MM.1S (cell line): ENCODE results near the gene CSE1L.
A peak's percentile ranks its signal among the peaks of the same experiment; 100 is the strongest.

Experiments
- DNase-seq: peaks from one replicate; pipeline ENCODE4 v3.0.0-alpha.2; 2015
- H2AFZ ChIP-seq: fragments of 300-600 bp; sonication (generic); 2 replicates; pipeline ENCODE4 v1.6.0; 2016; ENCODE audit warnings: antibody characterized with exemption, low read length
- H3F3A ChIP-seq: fragments of 300-600 bp; sonication (generic); 2 replicates; pipeline ENCODE4 v1.6.1; 2016; ENCODE audit warnings: mild to moderate bottlenecking, antibody characterized with exemption, low read length, moderate library complexity, mixed read lengths; ENCODE audit not compliant: insufficient read depth
- H3K27ac ChIP-seq: fragments of 300-600 bp; sonication (generic); 2 replicates; pipeline ENCODE4 v1.5.1; 2016; ENCODE audit warnings: mild to moderate bottlenecking, low read length
- H3K27me3 ChIP-seq: fragments of 300-600 bp; sonication (generic); replicated peaks from 2 replicates; pipeline ENCODE4 v1.6.0; 2016; ENCODE audit warnings: low read length; ENCODE audit not compliant: insufficient read depth
- H3K36me3 ChIP-seq: fragments of 300-600 bp; sonication (generic); replicated peaks from 2 replicates; pipeline ENCODE4 v1.6.1; 2016; ENCODE audit warnings: mild to moderate bottlenecking, low read length, mixed read lengths; ENCODE audit not compliant: insufficient read depth
- H3K4me1 ChIP-seq: fragments of 300-600 bp; sonication (generic); 2 replicates; pipeline ENCODE4 v1.6.1; 2016; ENCODE audit warnings: low read length, mixed read lengths
- H3K4me2 ChIP-seq: fragments of 300-600 bp; sonication (generic); 2 replicates; pipeline ENCODE4 v1.6.0; 2016; ENCODE audit warnings: low read depth, low read length
- H3K4me3 ChIP-seq: fragments of 300-600 bp; sonication (generic); 2 replicates; pipeline ENCODE4 v1.5.1; 2016; ENCODE audit warnings: low read length, mixed read lengths
- H3K79me2 ChIP-seq: fragments of 300-600 bp; sonication (generic); 2 replicates; pipeline ENCODE4 v1.6.1; 2016; ENCODE audit warnings: mixed run types, low read length, mixed read lengths
- H3K9ac ChIP-seq: fragments of 300-600 bp; sonication (generic); 2 replicates; pipeline ENCODE4 v1.6.1; 2016; ENCODE audit warnings: low read length, mixed read lengths
- H3K9me2 ChIP-seq: fragments of 300-600 bp; sonication (generic); replicated peaks from 2 replicates; pipeline ENCODE4 v1.6.1; 2016; ENCODE audit warnings: mild to moderate bottlenecking, low read length, mixed read lengths; ENCODE audit not compliant: insufficient read depth
- H3K9me3 ChIP-seq: fragments of 300-600 bp; sonication (generic); replicated peaks from 2 replicates; pipeline ENCODE4 v1.6.1; 2016; ENCODE audit warnings: mild to moderate bottlenecking, low read length, mixed read lengths; ENCODE audit not compliant: insufficient read depth
- H4K20me1 ChIP-seq: fragments of 300-600 bp; sonication (generic); 2 replicates; pipeline ENCODE4 v1.6.1; 2016; ENCODE audit warnings: mild to moderate bottlenecking, low read length, moderate library complexity, mixed read lengths; ENCODE audit not compliant: insufficient read depth
- EZH2 ChIP-seq: fragments of 300-600 bp; sonication (generic); optimal IDR thresholded peaks from 2 replicates; pipeline ENCODE3; 2017; ENCODE audit warnings: low read depth, mild to moderate bottlenecking, antibody characterized with exemption, low read length, mixed read lengths
- EZH2phosphoT487 ChIP-seq: fragments of 300-600 bp; sonication (generic); IDR thresholded peaks from 2 replicates; pipeline ENCODE4 v1.6.1; 2018; ENCODE audit warnings: antibody characterized with exemption, low read length
- TF ChIP-seq, protein P1 (sequence below): fragments of 300-600 bp; sonication (generic); IDR thresholded peaks from 2 replicates; pipeline ENCODE4 v1.5.1; 2016; ENCODE audit warnings: antibody characterized with exemption, low read length, mixed read lengths

The CSE1L gene

DNA sequence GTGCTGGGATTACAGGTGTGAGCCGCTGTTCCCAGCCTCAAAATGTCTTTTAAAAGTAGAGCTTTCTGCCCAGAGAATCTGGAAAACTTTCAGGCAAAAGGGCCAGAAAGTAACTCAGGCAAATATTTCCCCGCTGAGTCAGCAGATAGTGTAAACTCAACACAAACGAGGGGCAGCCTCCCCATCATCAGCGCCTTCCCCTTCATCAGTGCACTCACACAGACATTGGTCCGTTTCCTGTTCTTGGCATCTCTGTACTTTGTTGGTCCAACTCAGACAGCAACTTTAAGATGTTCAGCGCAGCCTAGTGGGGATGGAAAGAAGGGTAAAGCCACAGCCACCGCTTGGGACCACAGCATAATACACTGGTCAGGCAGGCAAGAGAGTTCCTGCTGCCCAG lies 69.5 kb downstream of the CSE1L start:
- DNase-seq: no peak
- no peak overlapping the region for H3K27ac ChIP-seq
- no peak overlapping the region for H3K4me3 ChIP-seq
- H4K20me1 ChIP-seq: no peaks in the 10 kb centered on the region
- H3K4me2 ChIP-seq: no peak overlapping the region
- no peaks in the 10 kb centered on the region for H3K9me3 ChIP-seq
- TF ChIP-seq EZH2 (no peak), EZH2phosphoT487 (no peak)
- TF ChIP-seq, protein P1, sequence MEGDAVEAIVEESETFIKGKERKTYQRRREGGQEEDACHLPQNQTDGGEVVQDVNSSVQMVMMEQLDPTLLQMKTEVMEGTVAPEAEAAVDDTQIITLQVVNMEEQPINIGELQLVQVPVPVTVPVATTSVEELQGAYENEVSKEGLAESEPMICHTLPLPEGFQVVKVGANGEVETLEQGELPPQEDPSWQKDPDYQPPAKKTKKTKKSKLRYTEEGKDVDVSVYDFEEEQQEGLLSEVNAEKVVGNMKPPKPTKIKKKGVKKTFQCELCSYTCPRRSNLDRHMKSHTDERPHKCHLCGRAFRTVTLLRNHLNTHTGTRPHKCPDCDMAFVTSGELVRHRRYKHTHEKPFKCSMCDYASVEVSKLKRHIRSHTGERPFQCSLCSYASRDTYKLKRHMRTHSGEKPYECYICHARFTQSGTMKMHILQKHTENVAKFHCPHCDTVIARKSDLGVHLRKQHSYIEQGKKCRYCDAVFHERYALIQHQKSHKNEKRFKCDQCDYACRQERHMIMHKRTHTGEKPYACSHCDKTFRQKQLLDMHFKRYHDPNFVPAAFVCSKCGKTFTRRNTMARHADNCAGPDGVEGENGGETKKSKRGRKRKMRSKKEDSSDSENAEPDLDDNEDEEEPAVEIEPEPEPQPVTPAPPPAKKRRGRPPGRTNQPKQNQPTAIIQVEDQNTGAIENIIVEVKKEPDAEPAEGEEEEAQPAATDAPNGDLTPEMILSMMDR: no peak
- H3F3A ChIP-seq: peaks cover 3% of the 10 kb centered on the region; the same call in 1 of the 2 replicates
- H3K4me1 ChIP-seq: no peaks in the 10 kb centered on the region
- no peaks in the 10 kb centered on the region; the same call in 1 of the 2 replicates for H3K36me3 ChIP-seq
- H2AFZ ChIP-seq: no peak overlapping the region
- no peaks in the 10 kb centered on the region for H3K27me3 ChIP-seq
- H3K79me2 ChIP-seq: no peaks in the 10 kb centered on the region
- H3K9ac ChIP-seq: no peak overlapping the region
- H3K9me2 ChIP-seq: no peaks in the 10 kb centered on the region

DNA sequence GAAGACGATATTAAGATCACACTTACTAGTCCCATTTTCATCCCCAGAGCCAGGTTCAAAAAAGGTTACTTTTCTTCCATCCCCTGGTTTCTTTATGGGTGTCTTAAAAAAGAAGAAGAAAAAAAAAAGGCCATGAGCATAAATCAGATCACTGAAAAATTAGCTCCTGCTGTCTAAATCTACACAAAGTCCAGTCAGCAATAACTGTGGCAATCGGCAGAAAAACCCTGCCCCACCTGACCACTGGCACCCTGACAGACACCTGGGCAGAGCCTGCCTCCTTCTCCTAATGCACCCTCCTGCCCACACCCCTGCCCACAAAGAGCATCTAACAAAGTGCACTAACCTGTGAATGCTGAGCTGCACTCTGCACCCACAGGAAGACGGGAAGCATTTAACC lies 72.2 kb downstream of the CSE1L start:
- peaks cover 3% of the 10 kb centered on the region; the same call in 1 of the 2 replicates for H3K36me3 ChIP-seq
- H3K4me2 ChIP-seq: no peak overlapping the region
- no peaks in the 10 kb centered on the region for H3K79me2 ChIP-seq
- no peak overlapping the region for H2AFZ ChIP-seq
- no peak for DNase-seq
- H3K27me3 ChIP-seq: no peaks in the 10 kb centered on the region
- no peak overlapping the region for H3K9ac ChIP-seq
- H4K20me1 ChIP-seq: no peaks in the 10 kb centered on the region
- H3K9me3 ChIP-seq: no peaks in the 10 kb centered on the region
- H3K4me3 ChIP-seq: no peak overlapping the region
- no peaks in the 10 kb centered on the region for H3K4me1 ChIP-seq
- no peaks in the 10 kb centered on the region for H3K9me2 ChIP-seq
- TF ChIP-seq, protein P1: no peak
- no peak for TF ChIP-seq EZH2phosphoT487
- TF ChIP-seq EZH2: no peak
- no peak overlapping the region for H3K27ac ChIP-seq
- H3F3A ChIP-seq: no peaks in the 10 kb centered on the region

DNA sequence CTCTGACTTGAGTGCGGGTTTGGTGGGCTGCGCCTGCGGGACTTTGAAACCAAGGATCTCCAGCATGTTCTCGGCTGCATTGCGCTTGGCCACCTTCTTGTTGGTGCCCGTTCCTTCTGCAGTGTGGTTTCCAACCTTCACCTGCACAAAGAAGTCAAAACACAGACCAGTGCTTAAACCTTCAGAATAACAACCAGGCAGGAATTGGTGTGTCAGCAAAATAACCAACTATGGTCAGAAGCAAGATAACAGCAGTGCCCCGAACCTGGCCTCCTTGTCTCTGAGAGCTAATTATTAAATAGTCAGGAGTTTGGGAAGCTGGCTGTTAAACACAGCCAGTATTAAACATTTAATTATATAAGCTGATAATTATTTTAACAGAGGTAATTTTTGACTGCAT lies 73.9 kb downstream of the CSE1L start:
- peaks cover 12% of the 10 kb centered on the region for H3K36me3 ChIP-seq
- DNase-seq: peak; percentile 16

More for the DNA sequence above, 73.9 kb downstream of the CSE1L start:
- Histone ChIP-seq H3K9me3 (no peaks in the 10 kb centered on the region), H3K79me2 (0 out of 2 replicates have a peak, but pooled peaks cover 3% of the 10 kb centered on the region), H3K4me2 (no peak overlapping the region), H2AFZ (no peak overlapping the region), H4K20me1 (no peaks in the 10 kb centered on the region), H3K4me3 (no peak overlapping the region), H3K9me2 (no peaks in the 10 kb centered on the region), H3F3A (no peaks in the 10 kb centered on the region), H3K27me3 (no peaks in the 10 kb centered on the region), H3K27ac (no peak overlapping the region), H3K9ac (no peak overlapping the region), H3K4me1 (no peaks in the 10 kb centered on the region)
- TF ChIP-seq EZH2phosphoT487: no peak
- TF ChIP-seq EZH2: no peak
- TF ChIP-seq, protein P1: no peak
